Activated CD4-positive, CD25-positive, alpha-beta regulatory T cell treated with anti-CD3 and anti-CD28 coated beads, Interleukin-2, amount 50 U/mL, for 24 hours (primary cell): ENCODE results near the gene LRIG1.

Experiments
- ATAC-seq, 2 donors: fragments of 150-1000 bp; cut with Tn5 transposase; one replicate each; pipeline ENCODE4 v1.10.0; 2021; ENCODE audit warnings: mild to moderate bottlenecking in 1 of 2, moderate library complexity in 1 of 2

Gene LRIG1

GRCh38 chr3:66381626-66382025, 119.2 kb downstream of the LRIG1 start:
- no peak for ATAC-seq

- ATAC-seq: no peak
Observed at GRCh38 chr3:66380200-66380932, 120.5 kb downstream of the LRIG1 start.

DNA sequence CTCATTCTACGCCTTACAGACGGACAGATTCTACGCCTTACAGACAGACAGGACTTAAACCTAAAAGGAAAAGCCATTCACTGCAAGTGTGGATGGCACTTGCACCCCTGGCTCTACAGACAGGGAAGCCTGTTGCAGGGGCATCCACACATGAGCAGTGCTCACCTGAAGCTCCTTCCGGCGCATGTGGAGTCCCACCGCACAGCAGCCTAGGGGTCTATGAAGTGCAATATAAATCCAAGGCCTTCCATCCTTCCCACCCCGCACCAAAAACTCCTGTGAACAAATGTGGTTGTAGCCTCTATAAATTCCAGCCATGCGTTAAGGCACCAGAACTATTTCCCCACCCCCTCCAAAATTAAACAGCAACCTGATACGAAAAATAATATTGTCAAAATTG, 121.3 kb downstream of the LRIG1 start:
- no peak for ATAC-seq

- ATAC-seq: peak; percentile 58 to 61
Observed at GRCh38 chr3:66378256-66378655, 122.6 kb downstream of the LRIG1 start.

DNA sequence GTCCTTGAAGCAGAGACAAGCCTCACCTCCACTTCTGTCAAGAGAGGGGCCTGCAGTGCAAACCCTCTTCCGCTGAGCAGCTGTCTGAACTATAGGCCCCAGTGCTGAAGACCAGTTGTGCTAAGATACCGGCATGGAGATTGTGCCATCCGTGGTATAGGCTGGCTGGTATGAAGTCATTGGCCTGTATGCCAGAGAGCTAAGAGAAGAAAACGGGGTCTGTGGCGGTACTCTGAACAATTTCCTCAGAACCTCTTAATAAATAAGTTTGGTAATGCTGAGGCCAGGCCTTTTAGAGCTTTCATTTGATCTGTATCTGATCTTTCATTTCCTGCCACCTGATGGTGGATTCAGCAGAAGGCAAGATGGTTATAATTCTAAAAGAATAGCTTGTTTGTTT, 123.0 kb downstream of the LRIG1 start:
- ATAC-seq: peak; percentile 46 to 53

GRCh38 chr3:66376568-66376967, 124.3 kb downstream of the LRIG1 start:
- ATAC-seq: no peak

GRCh38 chr3:66372681-66373350, 128.0 kb downstream of the LRIG1 start:
- peak in 1 of 2 donors; percentile 44 for ATAC-seq

DNA sequence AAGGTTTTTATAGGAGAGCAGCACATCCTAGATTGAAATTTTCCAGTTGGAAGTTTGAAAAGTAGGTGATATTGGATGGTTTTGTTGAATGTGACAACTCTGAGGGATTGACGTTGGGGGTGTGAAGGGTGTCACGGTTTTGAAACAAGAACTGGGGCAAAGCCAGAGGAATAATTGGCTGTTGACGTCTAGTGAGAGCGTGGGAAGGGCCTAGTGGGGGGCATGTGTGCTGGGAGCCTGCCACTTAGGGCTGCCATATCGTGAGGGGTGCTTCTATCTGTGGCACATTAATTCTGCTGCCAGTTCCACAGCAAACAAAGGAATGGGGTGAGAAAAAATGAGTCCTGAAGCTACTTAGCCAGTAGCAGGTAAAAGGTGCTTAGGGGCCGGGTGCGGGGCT, 129.4 kb downstream of the LRIG1 start:
- no peak for ATAC-seq

- no peak for ATAC-seq
Observed at GRCh38 chr3:66370179-66370578, 130.6 kb downstream of the LRIG1 start.

GRCh38 chr3:66367979-66368378, 132.8 kb downstream of the LRIG1 start:
- no peak for ATAC-seq

DNA sequence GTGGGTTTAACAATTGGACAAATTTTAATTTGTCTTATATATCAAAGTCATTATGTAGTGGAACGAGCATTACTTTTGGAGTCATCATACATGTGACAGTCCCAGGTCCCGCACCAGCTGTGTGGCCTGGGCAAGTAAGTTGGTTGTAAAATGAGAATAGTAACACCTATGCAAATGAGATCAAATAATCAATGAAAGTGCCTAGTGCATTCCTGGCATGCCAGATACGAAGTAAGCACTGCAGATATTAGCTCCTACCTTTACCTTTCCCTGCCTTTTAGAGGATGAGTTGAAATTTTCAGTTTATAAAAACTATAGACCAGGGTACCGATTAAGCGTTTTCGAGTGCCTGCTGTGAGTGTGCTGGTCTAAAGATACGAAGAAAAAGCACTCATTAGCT, 134.1 kb downstream of the LRIG1 start:
- no peak for ATAC-seq

DNA sequence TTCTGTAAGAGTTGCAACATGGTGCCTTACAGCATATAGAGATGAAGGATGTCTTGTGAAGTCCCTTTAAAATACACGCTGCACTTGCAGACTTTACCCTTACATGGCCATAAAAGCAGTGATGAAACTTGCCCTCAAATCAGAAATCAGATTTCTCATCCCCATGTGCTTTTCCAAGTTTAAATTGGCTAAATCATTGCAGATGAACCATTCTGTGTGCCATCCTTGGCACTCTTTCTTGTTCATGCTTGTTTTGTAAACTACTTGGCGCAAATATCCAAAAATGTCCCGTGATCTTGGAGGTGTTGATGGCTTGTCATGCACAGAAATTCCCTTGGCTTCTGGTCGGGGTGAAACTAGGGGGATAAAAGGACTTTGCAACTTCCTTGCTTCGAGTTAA, 135.7 kb downstream of the LRIG1 start:
- ATAC-seq: no peak

GRCh38 chr3:66363148-66363547, 137.7 kb downstream of the LRIG1 start:
- no peak for ATAC-seq

- no peak for ATAC-seq
Observed at GRCh38 chr3:66362541-66362941, 138.3 kb downstream of the LRIG1 start.

- ATAC-seq: no peak
Observed at GRCh38 chr3:66361356-66361755, 139.5 kb downstream of the LRIG1 start.

DNA sequence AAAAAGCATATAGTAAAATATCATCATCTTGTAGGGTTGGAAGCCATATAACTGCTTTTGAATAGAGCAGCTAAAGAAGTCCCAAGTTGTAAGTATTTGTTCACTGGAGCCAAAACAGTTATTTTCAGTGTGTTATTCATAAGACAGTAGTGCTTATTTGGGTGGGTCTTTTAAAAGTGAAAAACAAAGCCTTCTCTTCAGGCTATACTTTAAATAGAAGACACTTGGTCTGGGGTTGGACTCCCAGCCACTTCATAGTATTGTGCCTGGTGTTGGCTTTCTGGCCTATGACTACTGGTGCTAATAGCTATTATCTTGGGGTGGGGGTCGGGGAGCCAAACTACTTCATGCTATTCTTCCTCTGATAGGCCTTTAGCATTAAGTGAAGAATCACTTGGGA, 144.8 kb downstream of the LRIG1 start:
- ATAC-seq: no peak

DNA sequence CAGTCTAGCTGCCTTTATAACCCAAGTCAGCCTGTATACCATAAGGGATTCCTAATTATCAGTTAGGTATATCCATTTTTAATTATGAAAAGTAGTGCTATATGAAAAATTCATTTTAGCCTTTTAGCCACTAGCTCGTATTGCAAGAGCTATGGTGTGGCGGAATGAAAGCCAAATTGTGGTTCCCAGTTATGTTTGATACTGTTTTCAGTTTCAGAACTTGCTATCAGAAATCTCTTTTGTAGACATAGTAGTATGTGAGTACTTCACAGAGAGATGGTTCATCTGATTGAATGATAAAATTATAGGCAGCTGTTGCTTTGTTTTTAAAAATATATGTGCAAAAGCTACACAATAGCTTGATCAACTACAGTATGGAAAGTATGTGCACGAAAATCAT, 145.4 kb downstream of the LRIG1 start:
- ATAC-seq: peak; percentile 77 to 82

GRCh38 chr3:66354001-66354400, 146.8 kb downstream of the LRIG1 start:
- ATAC-seq: peak in 1 of 2 donors; percentile 19

GRCh38 chr3:66353530-66353929, 147.3 kb downstream of the LRIG1 start:
- ATAC-seq: no peak

DNA sequence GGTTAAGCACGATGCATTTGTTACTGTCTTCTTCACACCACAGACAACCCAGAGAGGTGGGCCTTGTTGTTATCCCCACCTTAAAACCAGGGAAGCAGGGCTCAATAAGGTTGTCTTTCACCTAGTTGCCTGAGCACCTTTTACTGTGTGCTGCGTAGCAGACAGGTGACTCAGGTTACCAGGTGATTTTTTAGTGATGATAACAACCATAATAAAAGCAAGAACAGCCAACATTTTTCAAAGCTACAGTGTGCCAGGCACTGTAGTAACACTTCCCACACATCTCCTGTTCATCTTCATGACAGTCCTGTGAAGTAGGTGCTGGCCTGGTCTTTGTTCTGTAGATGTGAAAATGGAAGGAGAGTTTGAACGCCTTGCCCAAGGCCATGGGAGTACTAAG, 147.8 kb downstream of the LRIG1 start:
- no peak for ATAC-seq

- ATAC-seq: no peak
Observed at GRCh38 chr3:66350601-66351000, 150.2 kb downstream of the LRIG1 start.

DNA sequence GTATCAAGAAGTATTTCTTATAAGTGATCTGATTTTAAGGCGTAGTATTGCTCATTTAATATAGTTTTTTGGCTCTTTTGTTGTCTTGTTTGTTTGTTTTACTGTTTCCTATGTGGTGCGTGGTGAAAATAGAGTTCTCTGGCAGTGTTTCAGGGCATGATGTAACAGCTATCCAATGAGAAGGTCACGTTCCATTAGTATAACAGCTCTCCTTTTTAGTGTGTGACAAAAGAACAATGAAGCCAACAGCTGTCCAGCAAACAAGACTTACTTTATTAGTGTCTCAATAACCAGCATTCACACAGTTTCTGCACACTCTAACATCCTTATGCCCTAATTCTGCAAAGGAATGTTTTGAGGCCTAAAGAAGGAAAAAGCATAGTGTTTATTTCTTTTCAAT, 152.1 kb downstream of the LRIG1 start:
- ATAC-seq: no peak

DNA sequence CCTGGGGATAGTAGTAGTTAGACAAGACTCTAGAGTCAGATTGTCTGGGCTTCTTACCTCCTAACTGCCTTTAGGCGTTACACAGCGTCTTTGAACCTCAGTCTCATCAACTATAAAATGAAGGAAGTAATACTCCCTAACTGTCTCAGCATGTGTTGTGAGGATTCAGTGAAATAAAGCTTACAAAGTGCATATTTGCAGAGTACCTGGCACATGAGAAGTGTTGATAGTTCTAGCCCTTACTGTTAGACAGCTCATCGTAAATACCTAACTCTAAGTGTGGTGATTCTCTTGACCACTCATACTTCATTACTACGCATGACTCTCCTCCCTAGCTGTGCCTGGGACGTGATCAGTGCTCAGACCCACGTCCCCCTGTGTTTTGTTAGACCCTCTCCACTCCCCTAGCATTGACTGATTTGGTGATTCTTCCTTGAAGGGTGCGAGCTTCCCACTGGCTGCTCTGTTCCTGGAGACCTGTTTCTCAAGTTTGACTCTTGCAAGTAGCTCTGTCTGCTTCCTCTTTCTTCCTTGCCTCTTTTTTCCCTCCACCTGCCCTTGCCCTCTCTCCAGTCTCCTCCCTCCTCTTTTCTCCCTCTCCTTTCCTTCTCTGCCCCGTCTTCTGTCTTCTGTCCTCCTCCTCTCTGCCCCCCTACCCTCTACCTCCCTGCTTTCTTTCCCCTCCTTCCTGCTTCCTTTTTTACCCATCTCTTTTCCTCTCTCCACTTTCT, 155.8 kb downstream of the LRIG1 start:
- no peak for ATAC-seq

GRCh38 chr3:66344391-66344811, 156.4 kb downstream of the LRIG1 start:
- no peak for ATAC-seq
